Stimulated activated CD4-positive, alpha-beta T cell treated with anti-CD3 and anti-CD28 coated beads, Interleukin-15, amount 100 ng/mL, for 24 hours (primary cell): ENCODE data around the gene AP3B1.

ENCODE experiments used
- DNase-seq: peaks from one replicate; pipeline ENCODE4 v3.0.0-alpha.2; 2020

AP3B1 gene

GRCh38 chr5:77958642-77959330 lies 335.7 kb downstream of the AP3B1 start:
- DNase-seq, result no peak

GRCh38 chr5:77957931-77958521 lies 336.5 kb downstream of the AP3B1 start:
- DNase-seq, result no peak

- DNase-seq, result no peak
Measured at GRCh38 chr5:77957516-77957915, 337.0 kb downstream of the AP3B1 start.

- DNase-seq, result no peak
Measured at GRCh38 chr5:77957081-77957480, 337.4 kb downstream of the AP3B1 start.

- no peak for DNase-seq
Measured at GRCh38 chr5:77955577-77955976, 338.9 kb downstream of the AP3B1 start.

GRCh38 chr5:77953374-77953773 lies 341.1 kb downstream of the AP3B1 start:
- no peak for DNase-seq

GRCh38 chr5:77952636-77953212 lies 341.8 kb downstream of the AP3B1 start:
- no peak for DNase-seq
